Measurements from ENCODE around the gene G3BP2. TPM values are rescaled to one million over a fixed set of nuclear protein-coding genes. Genes with fewer than 3 reads are reported as not detected.

The G3BP2 gene
- total RNA-seq, 2 experiments from 2014 or later = 185 to 197 TPM

DNA sequence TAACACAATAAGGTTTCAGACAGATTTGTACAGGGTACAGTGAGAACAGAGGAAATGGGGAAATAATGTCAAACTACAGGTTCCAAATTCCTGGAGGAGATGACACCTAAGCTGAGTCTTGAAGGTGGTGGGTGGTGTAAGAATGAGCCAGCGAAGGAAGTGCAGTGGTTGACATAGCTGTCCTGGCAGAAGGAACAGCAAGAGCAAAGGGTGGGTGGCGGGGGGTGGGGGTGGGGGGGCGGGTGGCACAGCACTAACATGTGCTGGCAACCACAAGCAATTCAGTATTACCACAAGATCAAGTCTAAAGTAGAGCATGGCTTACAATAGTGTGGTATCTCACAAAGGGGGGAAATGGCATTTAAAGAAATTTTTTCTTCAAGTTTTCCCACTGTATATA is 13.1 kb upstream of the G3BP2 start:
- ChIA-PET POLR2A (interaction anchor here (0.6 to 1.9 kb wide), 2 partner anchors 14 to 132 kb away, joined by 3 to 11 read pairs; partner anchors contain the start of gene G3BP2), CTCF (interaction anchor here (0.9 to 1.0 kb wide), 2 partner anchors 13 to 37 kb away, joined by 3 read pairs; partner anchors contain the start of genes G3BP2 and USO1)
- intact Hi-C loops (cut with micrococcal nuclease) = no loop called here
- Mint-ChIP-seq H3K36me3 (ENCODE audit: low read depth) (peaks cover 7% of the 10 kb centered on the region), H3K4me1 (ENCODE audit: low read depth) (peaks cover 44% of the 10 kb centered on the region), H3K27ac (peak overlapping the region; percentile 4), H3K9me3 (peaks cover 5% of the 10 kb centered on the region), H3K27me3 (no peaks in the 10 kb centered on the region), H3K4me3 (no peak overlapping the region)
- TF ChIP-seq, protein P1, sequence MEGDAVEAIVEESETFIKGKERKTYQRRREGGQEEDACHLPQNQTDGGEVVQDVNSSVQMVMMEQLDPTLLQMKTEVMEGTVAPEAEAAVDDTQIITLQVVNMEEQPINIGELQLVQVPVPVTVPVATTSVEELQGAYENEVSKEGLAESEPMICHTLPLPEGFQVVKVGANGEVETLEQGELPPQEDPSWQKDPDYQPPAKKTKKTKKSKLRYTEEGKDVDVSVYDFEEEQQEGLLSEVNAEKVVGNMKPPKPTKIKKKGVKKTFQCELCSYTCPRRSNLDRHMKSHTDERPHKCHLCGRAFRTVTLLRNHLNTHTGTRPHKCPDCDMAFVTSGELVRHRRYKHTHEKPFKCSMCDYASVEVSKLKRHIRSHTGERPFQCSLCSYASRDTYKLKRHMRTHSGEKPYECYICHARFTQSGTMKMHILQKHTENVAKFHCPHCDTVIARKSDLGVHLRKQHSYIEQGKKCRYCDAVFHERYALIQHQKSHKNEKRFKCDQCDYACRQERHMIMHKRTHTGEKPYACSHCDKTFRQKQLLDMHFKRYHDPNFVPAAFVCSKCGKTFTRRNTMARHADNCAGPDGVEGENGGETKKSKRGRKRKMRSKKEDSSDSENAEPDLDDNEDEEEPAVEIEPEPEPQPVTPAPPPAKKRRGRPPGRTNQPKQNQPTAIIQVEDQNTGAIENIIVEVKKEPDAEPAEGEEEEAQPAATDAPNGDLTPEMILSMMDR (IDR thresholded peaks at IDR 0.05) = no peak
- peak; percentile 64 for ATAC-seq
- peak; percentile 52 for DNase-seq

DNA sequence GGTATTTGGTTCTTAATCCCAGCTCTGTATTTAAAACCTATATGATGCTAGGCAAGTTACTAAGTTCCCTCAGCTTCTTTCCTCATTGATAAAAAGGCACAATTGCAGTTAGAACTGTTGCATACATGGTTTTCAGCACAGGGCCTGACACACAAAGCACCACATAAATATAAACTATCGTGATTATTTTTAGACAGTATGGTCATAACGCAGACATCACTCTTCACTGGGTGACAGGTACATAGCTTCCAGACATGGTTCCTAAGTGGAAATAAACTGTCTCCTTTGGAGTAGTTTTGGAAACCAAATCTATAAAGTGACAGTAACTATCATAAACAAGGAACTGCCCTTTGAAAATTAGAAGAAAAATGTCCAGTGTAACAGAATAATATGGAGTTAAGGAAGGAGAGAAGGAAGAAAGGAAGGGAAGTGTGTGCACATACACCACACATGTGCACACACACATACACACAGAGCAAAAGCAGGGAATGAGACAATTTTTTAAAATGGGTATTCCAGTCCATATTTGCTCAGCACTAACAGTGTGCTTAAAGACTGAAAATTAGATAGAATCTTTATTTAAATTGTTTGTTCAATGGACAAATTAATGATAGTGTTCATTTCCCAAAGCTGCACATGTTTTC is 12.5 kb upstream of the G3BP2 start:
- ChIA-PET POLR2A (no interaction called here), CTCF (interaction anchor here (0.7 to 0.9 kb wide), 2 partner anchors 12 kb away, joined by 3 read pairs; partner anchors contain the start of gene G3BP2)
- H3K4me1 Mint-ChIP-seq (ENCODE audit: low read depth) = peaks cover 44% of the 10 kb centered on the region
- no peak for DNase-seq
- TF ChIP-seq, protein P1 (IDR thresholded peaks at IDR 0.05) = no peak
- peak overlapping the region; percentile 36 for H3K27ac Mint-ChIP-seq
- H3K27me3 Mint-ChIP-seq = no peaks in the 10 kb centered on the region
- H3K4me3 Mint-ChIP-seq = no peak overlapping the region
- intact Hi-C loops (cut with micrococcal nuclease) = no loop called here
- no peak for ATAC-seq
- peaks cover 5% of the 10 kb centered on the region for H3K9me3 Mint-ChIP-seq
- H3K36me3 Mint-ChIP-seq (ENCODE audit: low read depth) = peaks cover 7% of the 10 kb centered on the region

DNA sequence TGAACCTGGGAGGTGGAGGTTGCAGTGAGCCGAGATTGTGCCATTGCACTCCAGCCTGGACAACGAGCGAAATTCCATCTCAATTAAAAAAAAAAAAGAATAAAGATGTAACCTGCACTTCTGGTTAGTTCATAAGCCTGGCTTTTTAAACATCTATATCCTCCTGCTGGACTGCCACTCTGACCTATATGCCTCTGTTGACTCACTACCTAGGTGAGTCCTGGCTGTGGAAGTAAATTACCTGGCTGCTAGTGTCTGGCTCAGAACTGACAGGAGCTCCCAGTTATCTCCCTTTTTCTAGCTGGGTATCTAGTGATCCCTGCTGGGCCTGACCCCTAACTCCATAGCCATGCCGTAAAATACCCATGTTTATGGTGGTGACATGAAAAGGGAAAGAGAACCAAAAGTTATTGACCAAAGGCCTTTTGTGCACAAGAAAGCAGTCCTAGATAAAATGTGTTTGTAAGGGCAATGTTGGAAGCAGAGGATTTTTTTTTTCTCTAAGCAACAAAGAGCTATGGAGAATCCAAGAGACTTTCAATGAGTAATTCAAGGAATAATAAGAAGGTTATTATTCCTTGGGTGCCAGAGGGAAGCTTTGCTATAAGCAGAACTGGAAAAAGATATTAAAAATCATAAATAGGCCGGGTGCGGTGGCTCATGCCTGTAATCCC is 10.4 kb upstream of the G3BP2 start:
- intact Hi-C loops (cut with micrococcal nuclease) = no loop called here
- ChIA-PET CTCF (interaction anchor here (0.9 to 1.8 kb wide), 5 partner anchors 9 to 41 kb away, joined by 3 to 13 read pairs (median 3); partner anchors contain the start of genes G3BP2 and USO1), POLR2A (interaction anchor here (0.7 to 2.2 kb wide), 6 partner anchors 11 to 730 kb away, joined by 3 to 15 read pairs (median 4); partner anchors contain the start of genes G3BP2 and USO1)
- Mint-ChIP-seq H3K9me3 (peaks cover 5% of the 10 kb centered on the region), H3K36me3 (ENCODE audit: low read depth) (peaks cover 7% of the 10 kb centered on the region), H3K4me1 (ENCODE audit: low read depth) (peaks cover 45% of the 10 kb centered on the region), H3K27ac (peak overlapping the region; percentile 37), H3K4me3 (no peak overlapping the region), H3K27me3 (no peaks in the 10 kb centered on the region)
- TF ChIP-seq, protein P1 (IDR thresholded peaks at IDR 0.05) = no peak
- DNase-seq (no peak), ATAC-seq (no peak)

DNA sequence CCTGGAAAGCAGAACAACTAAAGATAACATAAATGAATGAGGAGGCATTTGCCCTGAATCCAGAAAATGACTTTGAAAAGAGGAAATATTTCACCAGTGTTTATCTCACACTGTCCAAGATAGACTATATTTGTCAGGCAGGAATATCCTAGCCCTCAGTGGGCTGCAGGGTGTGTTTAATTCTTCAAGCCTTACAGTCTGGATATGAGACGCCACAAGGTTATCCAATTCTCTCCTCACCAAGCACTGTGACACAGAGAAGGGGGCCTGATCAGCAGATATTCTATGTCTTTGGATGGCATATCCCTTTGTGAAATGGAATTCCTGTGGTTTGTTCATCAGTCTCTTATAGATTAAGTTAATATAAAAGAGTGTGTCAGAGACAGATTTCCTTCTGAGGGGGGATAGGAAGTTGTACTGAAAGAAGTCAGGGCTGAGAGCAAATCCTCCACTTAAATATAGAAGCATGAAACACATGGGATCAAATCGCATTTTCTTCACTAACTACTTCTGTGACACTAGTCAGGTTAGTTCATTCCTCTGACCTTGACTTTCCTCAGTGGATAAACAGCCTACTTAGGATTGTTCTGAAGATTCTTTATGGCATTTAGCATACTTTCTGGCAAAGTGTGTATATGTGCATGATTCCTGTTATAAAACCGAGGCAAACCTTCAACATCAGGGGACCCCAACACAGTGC is 6.8 kb upstream of the G3BP2 start:
- H3K4me3 Mint-ChIP-seq = no peak overlapping the region
- TF ChIP-seq, protein P1 (IDR thresholded peaks at IDR 0.05) = no peak
- H3K27me3 Mint-ChIP-seq = no peaks in the 10 kb centered on the region
- no peak overlapping the region for H3K27ac Mint-ChIP-seq
- no peak for DNase-seq
- intact Hi-C loops (cut with micrococcal nuclease) = no loop called here
- no peak for ATAC-seq
- H3K4me1 Mint-ChIP-seq (ENCODE audit: low read depth) = peaks cover 23% of the 10 kb centered on the region
- ChIA-PET POLR2A (no interaction called here), CTCF (no interaction called here)
- H3K36me3 Mint-ChIP-seq (ENCODE audit: low read depth) = no peaks in the 10 kb centered on the region
- no peaks in the 10 kb centered on the region for H3K9me3 Mint-ChIP-seq

Measured in activated CD8-positive, alpha-beta T cell treated with anti-CD3 and anti-CD28 coated beads for 36 hours (primary cell).